ENCODE data around the gene ZNF266.

The ZNF266 gene

GRCh38 chr19:9435279-9436268 lies at the start of gene ZNF266:
ZNF266 (minus strand) TSS chr19:9435573; CDS start chr19:9420089, 15,484 bp downstream.
- peak; percentile 85 for DNase-seq

- no peak for DNase-seq
Measured at GRCh38 chr19:9485140-9485539, 49.8 kb upstream of the ZNF266 start.

GRCh38 chr19:9474975-9475374 lies 39.6 kb upstream of the ZNF266 start:
- DNase-seq: no peak

- no peak for DNase-seq
Measured at GRCh38 chr19:9467161-9467560, 31.8 kb upstream of the ZNF266 start.

GRCh38 chr19:9461938-9462337 lies 26.6 kb upstream of the ZNF266 start:
- no peak for DNase-seq

GRCh38 chr19:9456018-9456689 lies 20.8 kb upstream of the ZNF266 start:
- no peak for DNase-seq

GRCh38 chr19:9453953-9454352 lies 18.6 kb upstream of the ZNF266 start:
- DNase-seq: no peak

GRCh38 chr19:9445037-9445436 lies 9.7 kb upstream of the ZNF266 start:
- no peak for DNase-seq

- no peak for DNase-seq
Measured at GRCh38 chr19:9436358-9436757, 985 bp upstream of the ZNF266 start.

- DNase-seq: no peak
Measured at GRCh38 chr19:9431475-9431874, 3.9 kb downstream of the ZNF266 start.

GRCh38 chr19:9430444-9430843 lies 4.9 kb downstream of the ZNF266 start:
- no peak for DNase-seq

GRCh38 chr19:9427941-9428340 lies 7.4 kb downstream of the ZNF266 start:
- no peak for DNase-seq

GRCh38 chr19:9413240-9413954 lies 22.0 kb downstream of the ZNF266 start:
- no peak for DNase-seq

- DNase-seq: no peak
Measured at GRCh38 chr19:9407827-9408226, 27.5 kb downstream of the ZNF266 start.

- DNase-seq: no peak
Measured at GRCh38 chr19:9406798-9407352, 28.5 kb downstream of the ZNF266 start.

- DNase-seq: no peak
Measured at GRCh38 chr19:9381361-9381785, 54.0 kb downstream of the ZNF266 start.

GRCh38 chr19:9370738-9371619 lies 64.4 kb downstream of the ZNF266 start:
- DNase-seq: no peak

GRCh38 chr19:9362905-9363304 lies 72.5 kb downstream of the ZNF266 start, which contains the start of gene ZNF177:
ZNF177 (plus strand) TSS chr19:9363013; CDS start chr19:9378312, 15,299 bp downstream.
- DNase-seq: no peak

Measured in DMS79 (cell line).